Endothelial cell of hepatic sinusoid (primary cell): ENCODE results near the gene CENPQ.

Source experiments
- in situ Hi-C: cut with HindIII; loops from 2 replicates; pipeline ENCODE4 v1.10.0; 2017; ENCODE audit warnings: low sequenced_read_pairs

CENPQ gene

DNA sequence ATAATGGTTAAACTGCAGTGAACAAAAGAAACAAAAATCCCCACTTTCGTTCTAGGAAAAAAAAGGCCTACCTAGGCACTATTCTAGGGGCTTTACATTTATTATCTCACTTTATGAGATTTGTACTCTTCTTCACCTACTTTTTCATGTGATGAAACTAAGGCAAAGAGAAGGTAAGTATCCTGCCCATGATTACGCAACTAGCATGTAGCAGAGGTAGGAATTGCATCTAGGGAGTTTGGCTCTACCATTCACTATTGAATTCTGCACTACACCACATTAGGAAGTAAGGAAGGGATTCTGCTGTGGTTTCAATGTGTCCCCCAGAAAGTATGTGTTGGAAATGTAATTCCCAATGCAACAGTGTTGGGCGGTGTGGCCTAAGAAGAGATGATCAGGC is 75.9 kb downstream of the CENPQ start:
- in situ Hi-C loops: loop anchor here (10.0 kb wide), 1 partner anchor 66 kb away; no protein-coding TSS in a partner anchor

GRCh38 chr6:49540614-49541013 is 77.4 kb downstream of the CENPQ start:
- in situ Hi-C loops: no loop called here

GRCh38 chr6:49541210-49541724 is 78.1 kb downstream of the CENPQ start:
- in situ Hi-C loops: no loop called here

GRCh38 chr6:49541936-49542335 is 78.8 kb downstream of the CENPQ start:
- in situ Hi-C loops: no loop called here
